ENCODE results near the gene DOK6. TPM values are rescaled to one million over a fixed set of nuclear protein-coding genes. Genes with fewer than 3 reads are reported as not detected.

The DOK6 gene
- total and polyA plus RNA-seq, 2 of the 13 experiments (the other 11 are each of a cell fraction or from before 2014, with no cell fraction given): 17.0 to 17.2 TPM

DNA sequence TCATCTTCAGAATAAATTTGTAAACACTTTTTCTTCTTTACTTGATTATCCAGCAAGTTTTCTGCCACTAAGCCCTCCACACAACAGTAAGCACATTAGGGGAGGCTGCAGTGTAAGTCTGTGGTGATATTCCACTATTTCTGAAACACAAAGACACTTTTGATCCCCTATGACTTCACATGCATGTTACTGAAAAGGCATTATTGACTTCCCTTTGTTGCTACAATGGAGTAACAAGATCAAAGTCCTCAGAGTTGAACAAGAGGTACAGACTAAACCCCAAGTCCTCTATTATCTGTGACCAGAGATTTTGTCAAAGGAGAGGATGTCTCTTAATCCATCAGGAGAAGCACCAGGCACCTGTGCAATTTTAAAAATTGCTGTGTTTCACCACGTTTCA, 389.1 kb downstream of the DOK6 start (continued):
- no peak for TF ChIP-seq SOX6 (IDR thresholded peaks at IDR 0.05)
- TF ChIP-seq SOX6 (CRISPR knock-in tag; IDR thresholded peaks at IDR 0.05): peak; percentile 97
- TF ChIP-seq, protein P1, sequence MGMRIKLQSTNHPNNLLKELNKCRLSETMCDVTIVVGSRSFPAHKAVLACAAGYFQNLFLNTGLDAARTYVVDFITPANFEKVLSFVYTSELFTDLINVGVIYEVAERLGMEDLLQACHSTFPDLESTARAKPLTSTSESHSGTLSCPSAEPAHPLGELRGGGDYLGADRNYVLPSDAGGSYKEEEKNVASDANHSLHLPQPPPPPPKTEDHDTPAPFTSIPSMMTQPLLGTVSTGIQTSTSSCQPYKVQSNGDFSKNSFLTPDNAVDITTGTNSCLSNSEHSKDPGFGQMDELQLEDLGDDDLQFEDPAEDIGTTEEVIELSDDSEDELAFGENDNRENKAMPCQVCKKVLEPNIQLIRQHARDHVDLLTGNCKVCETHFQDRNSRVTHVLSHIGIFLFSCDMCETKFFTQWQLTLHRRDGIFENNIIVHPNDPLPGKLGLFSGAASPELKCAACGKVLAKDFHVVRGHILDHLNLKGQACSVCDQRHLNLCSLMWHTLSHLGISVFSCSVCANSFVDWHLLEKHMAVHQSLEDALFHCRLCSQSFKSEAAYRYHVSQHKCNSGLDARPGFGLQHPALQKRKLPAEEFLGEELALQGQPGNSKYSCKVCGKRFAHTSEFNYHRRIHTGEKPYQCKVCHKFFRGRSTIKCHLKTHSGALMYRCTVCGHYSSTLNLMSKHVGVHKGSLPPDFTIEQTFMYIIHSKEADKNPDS (CRISPR knock-in tag; IDR thresholded peaks at IDR 0.05): peak; percentile 97
- peak; percentile 89 for TF ChIP-seq RARA (CRISPR knock-in tag; IDR thresholded peaks at IDR 0.05)
- peak; percentile 85 for TF ChIP-seq HNF4G (IDR thresholded peaks at IDR 0.05; ENCODE audit: borderline replicate concordance, low read depth, low read length)
- TF ChIP-seq HNF4G (CRISPR knock-in tag; IDR thresholded peaks at IDR 0.05; ENCODE audit: borderline replicate concordance, low read depth): peak; percentile 34; the same call in 1 of the 2 replicates
- TF ChIP-seq, protein P2, sequence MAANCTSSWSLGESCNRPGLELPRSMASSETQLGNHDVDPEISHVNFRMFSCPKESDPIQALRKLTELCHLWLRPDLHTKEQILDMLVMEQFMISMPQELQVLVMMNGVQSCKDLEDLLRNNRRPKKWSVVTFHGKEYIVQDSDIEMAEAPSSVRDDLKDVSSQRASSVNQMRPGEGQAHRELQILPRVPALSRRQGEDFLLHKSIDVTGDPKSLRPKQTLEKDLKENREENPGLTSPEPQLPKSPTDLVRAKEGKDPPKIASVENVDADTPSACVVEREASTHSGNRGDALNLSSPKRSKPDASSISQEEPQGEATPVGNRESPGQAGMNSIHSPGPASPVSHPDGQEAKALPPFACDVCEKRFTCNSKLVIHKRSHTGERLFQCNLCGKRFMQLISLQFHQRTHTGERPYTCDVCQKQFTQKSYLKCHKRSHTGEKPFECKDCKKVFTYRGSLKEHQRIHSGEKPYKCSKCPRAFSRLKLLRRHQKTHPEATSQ (CRISPR knock-in tag; IDR thresholded peaks at IDR 0.05; ENCODE audit: borderline replicate concordance): no peak; the same call in 1 of the 2 replicates
- TF ChIP-seq CEBPB (IDR thresholded peaks at IDR 0.05; ENCODE audit: borderline replicate concordance, low read depth, low read length): peak; percentile 63; the same call in 1 of the 2 replicates
- TF ChIP-seq ZNF776 (CRISPR knock-in tag; IDR thresholded peaks at IDR 0.05): no peak
- no peak for TF ChIP-seq SRSF1 (optimal IDR thresholded peaks at IDR 0.05; ENCODE audit: low read depth, low read length)
- peak; percentile 93 for TF ChIP-seq NCOA2 (CRISPR knock-in tag; IDR thresholded peaks at IDR 0.05)
- peak; percentile 81; the same call in 1 of the 2 replicates for TF ChIP-seq ZKSCAN8 (CRISPR knock-in tag; IDR thresholded peaks at IDR 0.05; ENCODE audit: borderline replicate concordance)
- TF ChIP-seq FIP1L1 (IDR thresholded peaks at IDR 0.05; ENCODE audit: borderline replicate concordance, insufficient read depth, low read depth, low read length): no peak
- TF ChIP-seq THAP11 (CRISPR knock-in tag; IDR thresholded peaks at IDR 0.05): peak; percentile 50; the same call in 1 of the 2 replicates
- TF ChIP-seq, protein P3, sequence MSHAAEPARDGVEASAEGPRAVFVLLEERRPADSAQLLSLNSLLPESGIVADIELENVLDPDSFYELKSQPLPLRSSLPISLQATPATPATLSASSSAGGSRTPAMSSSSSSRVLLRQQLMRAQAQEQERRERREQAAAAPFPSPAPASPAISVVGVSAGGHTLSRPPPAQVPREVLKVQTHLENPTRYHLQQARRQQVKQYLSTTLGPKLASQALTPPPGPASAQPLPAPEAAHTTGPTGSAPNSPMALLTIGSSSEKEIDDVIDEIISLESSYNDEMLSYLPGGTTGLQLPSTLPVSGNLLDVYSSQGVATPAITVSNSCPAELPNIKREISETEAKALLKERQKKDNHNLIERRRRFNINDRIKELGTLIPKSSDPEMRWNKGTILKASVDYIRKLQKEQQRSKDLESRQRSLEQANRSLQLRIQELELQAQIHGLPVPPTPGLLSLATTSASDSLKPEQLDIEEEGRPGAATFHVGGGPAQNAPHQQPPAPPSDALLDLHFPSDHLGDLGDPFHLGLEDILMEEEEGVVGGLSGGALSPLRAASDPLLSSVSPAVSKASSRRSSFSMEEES (CRISPR knock-in tag; IDR thresholded peaks at IDR 0.05): peak; percentile 57; the same call in 1 of the 2 replicates
- TF ChIP-seq MIER2 (CRISPR knock-in tag; IDR thresholded peaks at IDR 0.05): peak; percentile 64
- TF ChIP-seq, protein P4, sequence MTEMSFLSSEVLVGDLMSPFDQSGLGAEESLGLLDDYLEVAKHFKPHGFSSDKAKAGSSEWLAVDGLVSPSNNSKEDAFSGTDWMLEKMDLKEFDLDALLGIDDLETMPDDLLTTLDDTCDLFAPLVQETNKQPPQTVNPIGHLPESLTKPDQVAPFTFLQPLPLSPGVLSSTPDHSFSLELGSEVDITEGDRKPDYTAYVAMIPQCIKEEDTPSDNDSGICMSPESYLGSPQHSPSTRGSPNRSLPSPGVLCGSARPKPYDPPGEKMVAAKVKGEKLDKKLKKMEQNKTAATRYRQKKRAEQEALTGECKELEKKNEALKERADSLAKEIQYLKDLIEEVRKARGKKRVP (CRISPR knock-in tag; IDR thresholded peaks at IDR 0.05): peak in 1 of 2 experiments; percentile 37; a peak in 1 of 4 replicates
